Sigmoid colon (tissue), 4 donors: ENCODE measurements around the gene UCK1.

ENCODE experiments used
- CTCF ChIP-seq, 4 experiments: fragments of 450-650 bp in 3 of 4; fragments of 200-600 bp in 1 of 4; IDR thresholded peaks; one replicate each; pipeline ENCODE4 v1.5.1; 2016 to 2019; ENCODE audit warnings: antibody characterized with exemption in 4 of 4, mild to moderate bottlenecking in 3 of 4, moderate library complexity in 2 of 4
- POLR2A ChIP-seq, 2 donors: fragments of 450-650 bp; IDR thresholded peaks; one replicate each; pipeline ENCODE4 v1.6.1; 2016; ENCODE audit warnings: antibody characterized with exemption in 2 of 2, mild to moderate bottlenecking in 2 of 2, moderate library complexity in 2 of 2
- POLR2AphosphoS5 ChIP-seq, 4 donors: sonication (generic); formaldehyde crosslinking; IDR thresholded peaks; one replicate each; pipeline ENCODE4 v1.6.1; 2017; ENCODE audit warnings: antibody characterized with exemption in 4 of 4

DNA sequence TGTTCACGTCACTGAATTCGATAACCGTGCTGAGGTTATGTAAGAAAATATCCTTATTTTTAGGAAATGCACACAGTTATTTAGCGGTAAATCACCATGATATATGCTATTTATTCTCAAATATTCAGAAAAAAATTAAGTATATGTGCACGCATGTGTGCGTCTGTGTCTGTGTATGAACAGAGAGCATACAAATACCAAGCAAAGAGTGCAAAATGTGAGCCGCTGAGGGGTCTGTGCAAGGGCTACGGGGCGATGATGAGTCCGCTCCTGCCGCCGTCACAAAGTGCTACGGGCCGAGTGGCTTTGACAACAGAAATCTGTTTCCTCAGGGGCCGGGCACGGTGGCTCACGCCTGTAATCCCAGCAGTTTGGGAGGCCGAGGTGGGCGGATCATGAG is 6.9 kb upstream of the UCK1 start:
- TF ChIP-seq POLR2A (IDR thresholded peaks at IDR 0.05) (no peak), CTCF (IDR thresholded peaks at IDR 0.05) (no peak), POLR2AphosphoS5 (IDR thresholded peaks at IDR 0.05) (no peak)
